H1 (cell line): Measurements from ENCODE around the gene FBXO28. TPM values are rescaled to one million over a fixed set of nuclear protein-coding genes. Genes with fewer than 3 reads are reported as not detected.
A peak's percentile ranks its signal among the peaks of the same experiment; 100 is the strongest.

Source experiments
- CTCF ChIA-PET: fragments of 300-600 bp; sonication (Branson Sonifier 250); formaldehyde crosslinking; loops from one replicate; lab custom pipeline; 2021; ENCODE audit not compliant: partially characterized antibody; lab: Charles Lee
- POLR2A ChIA-PET: fragments of 300-600 bp; sonication (Branson Sonifier 250); formaldehyde crosslinking; loops from one replicate; lab custom pipeline; 2021; ENCODE audit warnings: inconsistent platforms; ENCODE audit not compliant: partially characterized antibody; lab: Charles Lee
- DNase-seq, 2 experiments: peaks; one replicate each; pipeline versions ENCODE4 v3.0.0 to v3.0.0-alpha.2; 2010 to 2022; ENCODE audit warnings: low spot score in 2 of 2, low read depth in 1 of 2, mixed read lengths in 1 of 2
- FAIRE-seq: peaks from 2 replicates; lab custom pipeline; 2011; peaks lifted over from hg19 to GRCh38; lab: Jason Lieb, UNC
- H2AFZ ChIP-seq: 2 replicates; pipeline ENCODE4 v1.8.1; 2012; ENCODE audit warnings: low read length, inconsistent platforms
- H2AK5ac ChIP-seq: 2 replicates; pipeline ENCODE4 v1.6.1; 2013; ENCODE audit warnings: low read depth, low read length
- H2BK120ac ChIP-seq: replicated peaks from 2 replicates; pipeline ENCODE3; 2013; ENCODE audit warnings: low read depth, low read length, inconsistent platforms
- H2BK12ac ChIP-seq: 2 replicates; pipeline ENCODE4 v1.6.1; 2013; ENCODE audit warnings: low read depth, low read length
- H2BK15ac ChIP-seq: 2 replicates; pipeline ENCODE4 v1.6.1; 2013; ENCODE audit warnings: low read length
- H2BK20ac ChIP-seq: 2 replicates; pipeline ENCODE4 v1.6.1; 2013; ENCODE audit warnings: low read length
- H2BK5ac ChIP-seq: 2 replicates; pipeline ENCODE4 v1.6.1; 2013; ENCODE audit warnings: low read depth, low read length
- H3K14ac ChIP-seq: 2 replicates; pipeline ENCODE4 v1.6.1; 2013; ENCODE audit warnings: inconsistent platforms; ENCODE audit not compliant: insufficient read length
- H3K18ac ChIP-seq: 2 replicates; pipeline ENCODE4 v1.6.1; 2013; ENCODE audit warnings: low read length; ENCODE audit errors: extremely low read depth
- H3K23ac ChIP-seq: 2 replicates; pipeline ENCODE4 v1.6.1; 2013; ENCODE audit warnings: inconsistent platforms; ENCODE audit not compliant: insufficient read length
- H3K23me2 ChIP-seq: 2 replicates; pipeline ENCODE4 v1.6.1; 2013; ENCODE audit warnings: low read depth, low read length
- H3K27ac ChIP-seq: 2 replicates; pipeline ENCODE4 v1.6.1; 2011; ENCODE audit warnings: low read depth, low read length, inconsistent platforms
- H3K27me3 ChIP-seq, 4 experiments: replicated peaks in 1 of 4; 1 replicate in 1 of 4; 2 replicates in 3 of 4; pipeline versions ENCODE4 v1.6.1 to v1.8.1; 2011 to 2013; ENCODE audit warnings: low read length in 3 of 4, mild to moderate bottlenecking in 3 of 4, inconsistent platforms in 2 of 4, mixed read lengths in 2 of 4, moderate library complexity in 1 of 4; ENCODE audit not compliant: control insufficient read depth in 3 of 4, insufficient read depth in 3 of 4; ENCODE audit errors: extremely low read depth in 1 of 4
- H3K36me3 ChIP-seq, 4 experiments: 2 replicates each; pipeline versions ENCODE4 v1.6.1 to v1.8.1; 2011 to 2013; ENCODE audit warnings: mild to moderate bottlenecking in 4 of 4, low read length in 3 of 4, moderate library complexity in 2 of 4, control low read depth in 1 of 4, inconsistent platforms in 1 of 4; ENCODE audit not compliant: insufficient read depth in 4 of 4, control insufficient read depth in 2 of 4
- H3K4ac ChIP-seq: replicated peaks from 2 replicates; pipeline ENCODE3; 2013; ENCODE audit warnings: low read length, low read depth, mixed read lengths, inconsistent platforms; ENCODE audit not compliant: insufficient read length
- H3K4me1 ChIP-seq, 4 experiments: replicated peaks in 1 of 4; 1 replicate in 1 of 4; 2 replicates in 3 of 4; pipeline versions ENCODE4 v1.6.1 to v1.8.1; 2011 to 2013; ENCODE audit warnings: low read length in 3 of 4, inconsistent platforms in 2 of 4, mixed read lengths in 1 of 4; ENCODE audit not compliant: insufficient read depth in 4 of 4, control insufficient read depth in 3 of 4
- H3K4me2 ChIP-seq, 2 experiments: 2 replicates each; pipeline versions ENCODE4 v1.6.1 to v1.8.1; 2011 to 2013; ENCODE audit warnings: low read depth in 2 of 2, low read length in 2 of 2, control low read depth in 1 of 2, inconsistent platforms in 1 of 2, mild to moderate bottlenecking in 1 of 2; ENCODE audit not compliant: insufficient read depth in 1 of 2
- H3K4me3 ChIP-seq, 4 experiments: fragments of 200-600, 300-600 bp in 1 of 4; sonication (generic), shearing (Covaris generic), sonication (Bioruptor Twin) in 1 of 4; 2 replicates each; pipeline versions ENCODE4 v1.5.1 to v1.8.1; 2011 to 2016; ENCODE audit warnings: low read length in 4 of 4, low read depth in 3 of 4, control low read depth in 2 of 4, inconsistent platforms in 2 of 4, mild to moderate bottlenecking in 2 of 4, mixed read lengths in 1 of 4, moderate library complexity in 1 of 4; ENCODE audit not compliant: insufficient read depth in 2 of 4; ENCODE audit errors: extremely low read depth in 1 of 4
- H3K56ac ChIP-seq: replicated peaks from 2 replicates; pipeline ENCODE3; 2013; ENCODE audit warnings: low read depth, mild to moderate bottlenecking, mixed read lengths, low read length, inconsistent platforms; ENCODE audit not compliant: insufficient read length
- H3K79me1 ChIP-seq: 2 replicates; pipeline ENCODE4 v1.6.1; 2013; ENCODE audit warnings: low read depth, low read length, control low read depth
- H3K79me2 ChIP-seq, 2 experiments: 2 replicates each; pipeline versions ENCODE4 v1.6.1 to v1.8.1; 2012 to 2013; ENCODE audit warnings: low read length in 2 of 2, mild to moderate bottlenecking in 2 of 2, inconsistent platforms in 1 of 2; ENCODE audit not compliant: insufficient read depth in 2 of 2, control insufficient read depth in 1 of 2
- H3K9ac ChIP-seq, 4 experiments: replicated peaks in 1 of 4; 1 replicate in 1 of 4; 2 replicates in 3 of 4; pipeline versions ENCODE4 v1.6.1 to v1.8.1; 2011 to 2013; ENCODE audit warnings: low read depth in 3 of 4, low read length in 3 of 4, control low read depth in 2 of 4, mild to moderate bottlenecking in 2 of 4, moderate library complexity in 2 of 4, inconsistent platforms in 1 of 4; ENCODE audit errors: extremely low read depth in 1 of 4
- H3K9me3 ChIP-seq, 2 experiments: 2 replicates each; pipeline versions ENCODE4 v1.6.1 to v1.8.1; 2012 to 2013; ENCODE audit warnings: mild to moderate bottlenecking in 2 of 2, moderate library complexity in 2 of 2, control low read depth in 1 of 2, inconsistent platforms in 1 of 2, low read depth in 1 of 2, low read length in 1 of 2, mixed read lengths in 1 of 2; ENCODE audit not compliant: insufficient read depth in 2 of 2
- H4K20me1 ChIP-seq, 2 experiments: replicated peaks in 1 of 2; 2 replicates each; pipeline versions ENCODE3 to v1.8.1; 2011 to 2013; ENCODE audit warnings: inconsistent platforms in 2 of 2, low read length in 2 of 2, mild to moderate bottlenecking in 1 of 2; ENCODE audit not compliant: insufficient read depth in 2 of 2, control insufficient read depth in 1 of 2
- H4K5ac ChIP-seq: 2 replicates; pipeline ENCODE4 v1.6.1; 2013; ENCODE audit warnings: low read length, low read depth, mixed read lengths, inconsistent platforms; ENCODE audit not compliant: insufficient read length
- H4K8ac ChIP-seq: 2 replicates; pipeline ENCODE4 v1.8.0; 2013; ENCODE audit warnings: mild to moderate bottlenecking, moderate library complexity, low read length, inconsistent platforms; ENCODE audit not compliant: insufficient read depth; ENCODE audit errors: extremely low read depth
- H4K91ac ChIP-seq: replicated peaks from 2 replicates; pipeline ENCODE3; 2013; ENCODE audit warnings: low read length, mixed read lengths, inconsistent platforms; ENCODE audit not compliant: insufficient read length
- ATF2 ChIP-seq: IDR thresholded peaks from 2 replicates; pipeline ENCODE4 v1.6.1; 2012; ENCODE audit warnings: low read length, inconsistent platforms
- CHD1 ChIP-seq: IDR thresholded peaks from 2 replicates; pipeline ENCODE4 v1.6.1; 2012; ENCODE audit warnings: low read depth, low read length, improper control_type of control experiment
- EZH2 ChIP-seq: fragments of 200-600 bp; sonication (generic); IDR thresholded peaks from 2 replicates; pipeline ENCODE4 v1.7.1; 2012; ENCODE audit warnings: low read depth, mild to moderate bottlenecking, moderate library complexity, low read length, inconsistent platforms; ENCODE audit not compliant: severe bottlenecking
- FOSL1 ChIP-seq: IDR thresholded peaks from 2 replicates; pipeline ENCODE4 v1.6.1; 2011; ENCODE audit warnings: mild to moderate bottlenecking, low read depth, low read length, moderate library complexity; ENCODE audit not compliant: insufficient read depth
- NANOG ChIP-seq: IDR thresholded peaks from 2 replicates; pipeline ENCODE4 v1.6.1; 2011; ENCODE audit warnings: low read length, low read depth, mild to moderate bottlenecking, inconsistent platforms; ENCODE audit not compliant: insufficient read depth, poor library complexity, severe bottlenecking
- POLR2A ChIP-seq, 2 experiments: IDR thresholded peaks; 1 replicate in 1 of 2; 2 replicates in 1 of 2; pipeline ENCODE4 v1.6.1; 2011; ENCODE audit warnings: low read depth in 2 of 2, low read length in 2 of 2, mild to moderate bottlenecking in 2 of 2; ENCODE audit errors: control extremely low read depth in 1 of 2
- SP4 ChIP-seq: IDR thresholded peaks from 2 replicates; pipeline ENCODE4 v1.6.1; 2012; ENCODE audit warnings: low read length, inconsistent platforms
- TAF1 ChIP-seq: IDR thresholded peaks from 2 replicates; pipeline ENCODE4 v1.6.1; 2011; ENCODE audit warnings: mild to moderate bottlenecking, low read depth, low read length
- TAF7 ChIP-seq: optimal IDR thresholded peaks from 2 replicates; pipeline ENCODE3; 2011; ENCODE audit warnings: low read depth, mild to moderate bottlenecking, inconsistent platforms, low read length, moderate library complexity, borderline replicate concordance
- TEAD4 ChIP-seq: IDR thresholded peaks from 2 replicates; pipeline ENCODE4 v1.6.1; 2012; ENCODE audit warnings: low read depth, low read length, inconsistent platforms, mixed read lengths
- WGBS, 2 experiments: shearing (Covaris generic) in 1 of 2; methylation state at CpG; one replicate each; pipeline versions ENCODE4 v1.1.6 to v1.1.7; 2013 to 2015; ENCODE audit warnings: low lambda C conversion rate in 2 of 2, mixed read lengths in 2 of 2, inconsistent platforms in 1 of 2, low coverage in 1 of 2, missing lambda C conversion rate in 1 of 2; ENCODE audit not compliant: insufficient replicate concordance in 2 of 2, insufficient coverage in 1 of 2, insufficient read length in 1 of 2; ENCODE audit errors: extremely low coverage in 1 of 2, missing lambda C conversion rate in 1 of 2; 5-methylcytosine and 5-hydroxymethylcytosine counted together
- polyA plus RNA-seq, 7 experiments: library from polyadenylated mRNA; depleted of rRNA in 3 of 7; stranded (reverse) in 5 of 7; unstranded in 2 of 7; fragments of >200 nt in 5 of 7; fragments of 200-250 nt in 2 of 7; gene quantifications; 1 replicate in 5 of 7; 2 replicates in 1 of 7; 4 replicates in 1 of 7; pipeline versions ENCODE4 v1.2.1 to v1.2.3, GENCODE V29; 2011 to 2013; ENCODE audit warnings: missing spikeins in 2 of 7, mixed read lengths in 2 of 7
- total RNA-seq: library from RNA; stranded (reverse); fragmentation: NEBNext Ultra II Directional; extraction: Animal tissue kit (Norgen Biotek cat#: 25700); gene quantifications from 2 replicates; pipeline ENCODE4 v1.2.1, GENCODE V29; 2021

Gene FBXO28
- total and polyA plus RNA-seq, 2 of the 8 experiments (the other 6 are each of a cell fraction or from before 2014, with no cell fraction given) = 10.3 to 42.5 TPM

- H2BK20ac ChIP-seq = no peak overlapping the region
- H3K4me3 ChIP-seq = peak overlapping the region; percentile 70 to 92 (median 81)
- H3K23ac ChIP-seq = no peak overlapping the region
- peaks cover 9% of the 10 kb centered on the region; the same call in 1 of the 2 replicates for H3K23me2 ChIP-seq
- DNase-seq = peak in 1 of 2 experiments; percentile 80
- peaks cover 0 to 5% of the 10 kb centered on the region in 2 experiments for H4K20me1 ChIP-seq
- H4K91ac ChIP-seq = peak overlapping the region; percentile 40
- H3K36me3 ChIP-seq = peaks cover 0 to 4% (median 0%) of the 10 kb centered on the region in 4 experiments; a peak in 1 of 8 replicates
- H3K14ac ChIP-seq = no peak overlapping the region
- H3K9ac ChIP-seq = peak overlapping the region; percentile 62 to 76 (median 70)
- no peak overlapping the region for H2BK5ac ChIP-seq
- peak overlapping the region; percentile 79 to 86 for H3K4me2 ChIP-seq
- H3K9me3 ChIP-seq = peaks cover 0 to 2% of the 10 kb centered on the region in 2 experiments; a peak in 1 of 4 replicates
- no peak overlapping the region for H3K27ac ChIP-seq
- peaks cover 0 to 6% (median 1%) of the 10 kb centered on the region in 4 experiments; a peak in 3 of 7 replicates for H3K4me1 ChIP-seq
- peak overlapping the region; percentile 54 for H3K56ac ChIP-seq
- POLR2A ChIA-PET = interaction anchor here (0.9 to 1.8 kb wide), 10 partner anchors 10 to 174 kb away, joined by 3 to 8 read pairs (median 4); partner anchors contain the start of gene FBXO28
- H3K4ac ChIP-seq = no peak overlapping the region
- H4K8ac ChIP-seq = peak overlapping the region; percentile 71; the same call in 1 of the 2 replicates
- H3K27me3 ChIP-seq = no peaks in the 10 kb centered on the region
- no peak overlapping the region for H2BK15ac ChIP-seq
- H2BK12ac ChIP-seq = no peak overlapping the region
- peaks cover 2% of the 10 kb centered on the region; the same call in 1 of the 2 replicates for H3K79me1 ChIP-seq
- CTCF ChIA-PET = interaction anchor here (0.8 to 1.3 kb wide), 3 partner anchors 11 to 21 kb away, joined by 3 to 5 read pairs (median 3); no protein-coding TSS in a partner anchor
- H2AK5ac ChIP-seq = no peak overlapping the region
- peak overlapping the region; percentile 12 for H4K5ac ChIP-seq
- no peak overlapping the region for H2BK120ac ChIP-seq
- H3K79me2 ChIP-seq = peaks cover 4 to 52% of the 10 kb centered on the region in 2 experiments
- 2% methylated on average over 41 of the region's 53 CpGs; no CpG with 5 or more reads in 1 of the 2 experiments for WGBS, 2 experiments
- no peak for FAIRE-seq
- H2AFZ ChIP-seq = no peak overlapping the region
- peak overlapping the region; percentile 19; the same call in 1 of the 2 replicates for H3K18ac ChIP-seq
- TF ChIP-seq EZH2 (no peak), POLR2A (IDR thresholded peaks at IDR 0.05; ENCODE audit: control extremely low read depth in 1 of 2, low read depth in 2 of 2, low read length in 2 of 2) (peak in 1 of 2 experiments; percentile 23; a peak in 1 of 3 replicates), TAF1 (0 out of 2 replicates have a peak, but pooled peaks have one; percentile 56), SP4 (no peak), ATF2 (no peak), TAF7 (no peak), CHD1 (no peak), FOSL1 (no peak), NANOG (no peak), TEAD4 (no peak)
These were observed 69.8 kb downstream of the FBXO28 start for GRCh38 chr1:224183591-224184312.
